HG03457 (cell line): Measurements from ENCODE around the gene SHKBP1.
A peak's percentile ranks its signal among the peaks of the same experiment; 100 is the strongest.
"Not testable (repeated sequence)": the region's sequence is repeated elsewhere in the genome, so short reads cannot be mapped to it uniquely, and the experiment has no call there.

Source experiments
- ATAC-seq: cut with Tn5 transposase; IDR thresholded peaks from one replicate; pipeline ENCODE4 v1.9.1; 2021; ENCODE audit warnings: moderate number of reproducible peaks; ENCODE audit not compliant: unreplicated experiment

SHKBP1 gene

DNA sequence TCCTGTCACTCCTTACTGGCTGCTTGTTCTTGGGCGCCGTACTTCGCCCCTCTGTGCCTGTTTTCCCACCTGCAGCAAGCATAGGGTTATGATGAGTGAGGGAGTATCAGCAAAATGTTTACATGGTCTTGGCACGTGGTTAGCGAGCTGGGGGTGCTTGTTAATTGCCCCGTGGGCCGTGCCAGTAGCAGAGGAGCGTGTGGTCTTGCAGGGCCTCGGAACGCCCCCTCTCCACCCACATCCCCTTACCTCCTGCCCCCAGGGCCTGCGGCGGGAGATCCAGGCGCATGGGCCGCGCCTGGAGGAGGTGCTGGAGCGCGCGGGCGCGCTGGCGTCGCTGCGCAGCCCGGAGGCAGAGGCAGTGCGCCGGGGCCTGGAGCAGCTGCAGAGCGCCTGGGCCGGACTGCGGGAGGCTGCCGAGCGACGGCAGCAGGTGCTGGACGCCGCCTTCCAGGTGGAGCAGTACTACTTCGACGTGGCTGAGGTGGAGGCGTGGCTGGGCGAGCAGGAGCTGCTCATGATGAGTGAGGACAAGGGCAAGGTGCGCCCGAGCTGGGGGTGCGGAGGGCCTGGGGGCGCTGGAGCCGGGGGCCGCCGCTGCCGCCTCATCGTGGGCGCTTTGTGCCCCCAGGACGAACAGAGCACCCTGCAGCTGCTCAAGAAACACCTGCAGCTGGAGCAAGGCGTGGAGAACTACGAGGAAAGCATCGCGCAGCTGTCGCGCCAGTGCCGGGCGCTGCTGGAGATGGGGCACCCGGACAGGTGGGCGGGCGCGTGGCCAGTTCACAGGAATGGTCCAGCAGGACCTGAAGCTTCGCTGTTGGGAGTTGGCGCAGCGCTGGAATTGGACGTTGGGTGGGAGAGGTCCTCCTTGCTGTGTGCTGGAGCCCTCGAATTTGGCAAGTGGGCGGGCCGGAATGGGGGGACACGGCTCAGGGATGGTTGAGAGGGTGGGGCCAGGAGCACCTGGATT is 22.5 kb upstream of the SHKBP1 start:
- ATAC-seq = no peak

DNA sequence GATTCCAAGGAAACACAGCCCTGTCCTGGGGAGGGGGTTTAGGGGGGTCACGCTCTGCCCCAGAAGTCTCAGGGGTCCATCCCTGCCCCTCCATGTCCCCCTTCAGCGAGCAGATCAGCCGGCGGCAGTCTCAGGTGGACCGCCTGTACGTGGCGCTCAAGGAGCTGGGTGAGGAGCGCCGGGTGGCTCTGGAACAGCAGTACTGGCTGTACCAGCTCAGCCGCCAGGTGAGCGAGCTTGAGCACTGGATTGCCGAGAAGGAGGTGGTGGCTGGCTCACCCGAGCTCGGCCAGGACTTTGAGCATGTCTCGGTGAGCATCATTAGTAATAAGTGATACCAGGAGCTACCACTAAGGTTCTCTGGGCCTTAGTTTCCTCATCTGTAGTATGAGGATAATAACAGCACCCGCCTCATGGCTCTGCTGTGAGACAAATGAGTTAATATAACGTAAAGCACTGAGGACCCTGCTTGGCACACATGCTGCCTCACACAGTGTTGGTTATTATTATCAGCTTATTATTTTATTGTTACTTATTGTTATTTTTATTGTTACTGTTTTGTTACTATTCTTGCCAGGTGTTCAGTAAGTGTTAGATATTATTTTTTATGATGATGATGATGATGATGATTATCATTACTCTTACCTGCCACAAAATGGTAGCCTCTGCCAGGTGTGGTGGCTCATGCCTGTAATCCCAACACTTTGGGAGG is 20.5 kb upstream of the SHKBP1 start:
- ATAC-seq = no peak

DNA sequence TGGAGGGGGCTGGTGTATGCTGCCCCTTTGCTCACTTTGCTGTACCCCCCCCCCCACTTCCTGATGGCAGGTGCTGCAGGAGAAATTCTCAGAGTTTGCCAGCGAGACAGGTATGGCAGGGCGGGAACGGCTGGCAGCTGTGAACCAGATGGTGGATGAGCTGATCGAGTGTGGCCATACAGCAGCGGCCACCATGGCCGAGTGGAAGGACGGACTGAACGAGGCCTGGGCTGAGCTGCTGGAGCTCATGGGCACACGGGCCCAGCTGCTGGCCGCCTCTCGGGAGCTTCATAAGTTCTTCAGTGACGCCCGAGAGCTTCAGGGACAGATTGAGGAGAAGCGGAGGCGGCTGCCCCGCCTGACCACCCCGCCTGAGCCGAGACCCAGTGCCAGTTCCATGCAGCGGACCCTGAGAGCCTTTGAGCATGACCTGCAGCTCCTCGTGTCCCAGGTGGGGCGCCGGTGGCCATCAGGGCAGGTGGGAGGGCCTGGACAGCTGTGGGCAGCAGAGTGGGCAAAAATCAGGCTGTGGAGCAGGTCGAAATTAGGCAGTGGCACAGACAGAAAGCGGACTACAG is 19.6 kb upstream of the SHKBP1 start:
- no peak for ATAC-seq

DNA sequence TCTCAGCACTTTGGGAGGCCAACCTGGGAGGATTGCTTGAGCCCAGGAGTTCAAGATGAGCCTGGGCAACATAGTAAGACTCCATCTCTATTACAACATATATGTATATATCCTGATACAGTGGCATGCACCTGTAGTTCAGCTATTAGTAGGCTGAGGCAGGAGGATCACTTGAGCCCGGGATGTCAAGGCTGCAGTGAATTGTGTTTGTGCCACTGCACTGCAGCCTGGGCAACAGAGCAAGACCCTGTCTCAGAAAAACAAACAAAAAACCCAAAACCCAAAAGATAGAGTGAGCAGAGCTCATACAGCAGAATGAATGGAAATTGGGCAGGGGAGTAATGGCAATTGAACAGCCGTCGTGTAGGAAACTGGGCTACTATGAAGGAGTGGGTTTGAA is 17.3 kb upstream of the SHKBP1 start:
- no peak for ATAC-seq

DNA sequence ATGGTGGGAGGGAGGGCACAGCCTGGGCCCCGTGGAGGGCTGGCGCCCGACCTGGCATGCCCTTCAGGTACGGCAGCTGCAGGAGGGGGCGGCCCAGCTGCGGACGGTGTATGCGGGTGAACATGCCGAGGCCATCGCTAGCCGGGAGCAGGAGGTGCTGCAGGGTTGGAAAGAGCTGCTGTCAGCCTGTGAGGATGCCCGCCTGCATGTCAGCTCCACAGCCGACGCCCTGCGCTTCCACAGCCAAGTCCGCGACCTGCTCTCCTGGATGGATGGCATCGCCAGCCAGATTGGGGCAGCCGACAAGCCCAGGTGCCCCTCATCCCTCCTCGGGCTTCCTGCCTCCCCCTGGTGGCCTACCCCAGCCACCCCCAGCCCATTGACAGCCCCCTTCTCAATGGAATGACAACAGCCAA is 16.6 kb upstream of the SHKBP1 start:
- no peak for ATAC-seq

DNA sequence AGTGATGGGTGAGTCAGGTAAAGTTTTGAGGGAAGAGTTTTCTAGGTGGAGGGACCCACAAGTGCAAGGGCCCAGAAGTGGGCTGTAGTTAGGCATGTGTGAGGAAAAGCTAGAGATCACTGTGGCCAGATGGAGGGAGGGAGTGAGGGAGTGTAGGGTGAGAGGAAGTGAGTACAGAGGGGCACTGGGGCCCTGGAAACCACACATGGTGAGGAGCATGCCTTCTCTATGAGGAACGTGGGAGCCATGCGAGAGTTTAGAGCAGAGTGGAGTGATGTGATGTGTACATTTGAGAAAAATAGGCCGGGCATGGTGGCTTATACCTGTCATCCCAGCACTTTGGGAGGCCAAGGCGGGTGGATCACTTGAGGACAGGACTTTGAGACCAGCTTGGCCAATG is 14.7 kb upstream of the SHKBP1 start:
- no peak for ATAC-seq

DNA sequence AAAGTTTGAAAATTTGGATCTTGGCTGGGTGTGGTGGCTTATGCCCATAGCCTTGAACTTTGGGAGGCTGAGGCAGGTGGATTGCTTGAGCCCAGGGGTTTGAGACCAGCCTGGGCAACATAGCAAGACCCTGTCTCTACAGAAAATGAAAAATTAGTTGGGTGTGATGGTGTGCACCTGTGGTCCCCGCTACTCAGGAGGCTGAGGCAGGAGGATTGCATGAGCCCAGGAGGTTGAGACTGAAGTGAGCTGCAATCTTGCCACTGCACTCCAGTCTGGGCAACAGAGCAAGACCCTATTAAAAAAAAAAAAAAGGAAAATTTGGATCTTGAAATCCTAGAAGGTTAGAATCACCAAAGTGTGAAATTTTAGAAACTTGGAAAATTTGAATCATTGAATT is 12.1 kb upstream of the SHKBP1 start:
- ATAC-seq = not testable (repeated sequence)

DNA sequence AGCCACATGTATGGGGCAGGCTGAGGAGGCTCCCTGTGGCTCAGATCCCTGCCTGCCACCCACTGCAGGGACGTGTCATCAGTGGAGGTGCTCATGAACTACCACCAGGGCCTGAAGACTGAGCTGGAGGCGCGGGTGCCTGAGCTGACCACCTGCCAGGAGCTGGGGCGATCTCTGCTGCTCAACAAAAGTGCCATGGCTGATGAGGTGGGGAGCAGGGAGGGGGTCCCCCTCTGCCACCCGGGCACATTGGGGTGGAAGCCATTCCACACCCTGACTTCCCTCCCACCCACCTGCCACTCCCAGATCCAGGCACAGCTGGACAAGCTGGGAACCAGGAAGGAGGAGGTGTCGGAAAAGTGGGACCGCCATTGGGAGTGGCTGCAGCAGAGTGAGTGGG is 11.3 kb upstream of the SHKBP1 start:
- no peak for ATAC-seq

DNA sequence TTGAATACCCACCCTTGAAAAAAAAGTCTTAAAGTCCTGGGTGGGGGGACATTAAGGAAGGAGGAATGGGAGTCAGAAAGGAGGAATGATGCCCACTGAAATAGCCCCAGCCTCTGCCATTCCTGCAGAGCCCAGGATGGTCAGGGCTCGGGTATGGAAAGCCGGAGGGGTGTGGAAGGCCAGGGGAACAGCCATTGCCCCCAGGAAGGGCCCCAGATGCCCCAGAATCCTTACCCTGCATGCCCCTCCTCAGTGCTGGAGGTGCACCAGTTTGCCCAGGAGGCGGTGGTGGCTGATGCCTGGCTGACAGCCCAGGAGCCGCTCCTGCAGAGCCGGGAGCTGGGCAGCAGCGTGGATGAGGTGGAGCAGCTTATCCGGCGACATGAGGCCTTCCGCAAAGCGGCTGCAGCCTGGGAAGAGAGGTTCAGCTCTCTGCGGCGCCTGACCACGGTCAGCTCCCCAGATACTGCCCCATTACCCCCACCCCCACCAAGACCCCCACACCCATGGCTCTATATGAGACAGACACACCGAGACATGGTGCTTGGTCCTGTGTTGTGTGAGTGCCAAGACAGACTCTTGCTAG is 10.7 kb upstream of the SHKBP1 start:
- no peak for ATAC-seq

DNA sequence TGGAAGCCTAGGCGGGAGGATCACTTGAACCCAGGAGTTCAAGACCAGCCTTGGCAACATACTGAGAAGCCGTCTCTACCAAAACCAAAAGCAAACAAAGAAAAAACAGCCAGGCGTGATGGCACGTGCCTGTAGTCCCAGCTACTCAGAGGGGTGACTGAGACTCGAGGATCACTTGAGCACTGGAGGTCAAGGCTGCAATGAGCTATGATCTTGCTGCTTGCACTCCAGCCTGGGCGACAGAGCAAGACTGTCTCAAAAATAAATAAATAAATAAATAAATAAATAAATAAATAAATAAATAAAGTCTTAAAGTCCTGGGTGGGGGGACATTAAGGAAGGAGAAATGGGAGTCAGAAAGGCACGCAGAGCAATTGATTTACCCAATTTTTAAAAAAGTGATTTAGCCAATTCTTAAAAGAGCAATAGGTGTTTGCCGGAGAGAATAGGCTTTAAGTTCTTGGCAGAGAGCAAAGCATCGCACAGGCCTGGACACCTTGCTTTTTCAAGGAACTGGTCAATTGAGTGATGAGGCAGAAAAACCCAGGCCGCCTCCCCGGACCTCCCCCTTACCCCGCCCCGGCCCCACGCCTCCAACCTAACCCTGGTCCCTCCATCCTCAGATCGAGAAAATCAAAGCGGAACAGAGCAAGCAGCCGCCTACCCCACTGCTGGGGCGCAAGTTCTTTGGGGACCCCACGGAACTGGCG is 9.5 kb upstream of the SHKBP1 start:
- ATAC-seq = no peak

DNA sequence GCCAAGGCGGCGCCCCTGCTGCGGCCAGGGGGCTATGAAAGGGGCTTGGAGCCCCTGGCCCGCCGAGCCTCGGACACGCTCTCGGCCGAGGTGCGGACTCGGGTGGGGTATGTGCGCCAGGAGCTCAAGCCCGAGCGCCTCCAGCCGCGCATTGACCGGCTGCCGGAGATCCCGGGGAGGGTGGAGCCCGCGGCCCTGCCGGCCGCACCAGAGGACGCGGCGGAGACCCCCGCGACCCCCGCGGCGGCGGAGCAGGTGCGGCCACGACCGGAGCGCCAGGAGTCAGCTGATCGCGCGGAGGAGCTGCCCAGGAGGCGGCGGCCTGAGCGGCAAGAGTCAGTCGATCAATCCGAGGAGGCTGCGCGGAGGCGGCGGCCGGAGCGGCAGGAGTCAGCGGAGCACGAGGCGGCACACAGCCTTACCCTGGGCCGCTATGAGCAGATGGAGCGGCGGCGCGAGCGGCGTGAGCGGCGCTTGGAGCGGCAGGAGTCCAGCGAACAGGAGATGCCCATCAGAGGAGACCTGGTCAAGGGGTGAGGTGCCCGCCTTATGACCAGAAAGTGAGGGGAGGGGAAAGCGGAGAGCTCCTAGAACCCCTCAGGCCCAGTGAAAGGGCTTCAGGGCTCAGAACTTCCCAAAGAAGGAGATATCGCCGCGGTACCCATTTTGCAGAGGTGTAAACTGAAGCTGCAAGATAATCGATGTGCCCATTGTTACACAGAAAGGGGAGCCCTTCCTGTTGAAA is 8.8 kb upstream of the SHKBP1 start:
- no peak for ATAC-seq

DNA sequence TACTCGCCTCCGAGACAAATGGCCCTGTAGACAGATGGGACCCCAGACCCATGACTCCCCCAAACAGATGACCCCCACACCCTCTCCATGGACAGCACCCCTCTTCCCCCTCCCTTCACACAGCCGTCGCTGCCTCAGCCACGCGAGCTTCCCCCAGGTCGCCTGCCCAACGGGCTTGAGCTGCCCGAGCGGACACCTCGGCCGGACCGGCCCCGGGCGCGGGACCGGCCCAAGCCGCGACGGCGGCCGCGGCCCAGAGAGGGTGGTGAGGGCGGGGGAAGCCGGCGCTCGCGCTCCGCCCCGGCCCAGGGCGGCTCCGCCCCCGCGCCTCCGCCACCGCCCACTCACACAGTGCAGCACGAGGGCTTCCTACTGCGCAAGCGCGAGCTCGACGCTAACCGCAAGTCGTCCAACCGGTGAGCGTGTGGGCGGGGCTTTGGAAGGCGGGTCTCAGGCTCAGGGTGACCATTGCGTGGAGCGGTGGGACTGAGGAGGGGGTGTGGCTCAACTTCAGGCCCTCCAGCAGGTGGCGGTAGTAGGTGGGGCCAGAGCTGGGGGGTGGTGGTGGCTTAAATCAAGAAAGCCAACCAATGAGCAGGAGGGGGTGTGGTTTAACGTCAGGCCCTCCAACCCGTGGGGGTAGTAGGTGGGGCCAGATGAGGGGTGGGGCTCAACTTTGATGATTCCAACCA is 6.2 kb upstream of the SHKBP1 start:
- ATAC-seq = peak; percentile 69

DNA sequence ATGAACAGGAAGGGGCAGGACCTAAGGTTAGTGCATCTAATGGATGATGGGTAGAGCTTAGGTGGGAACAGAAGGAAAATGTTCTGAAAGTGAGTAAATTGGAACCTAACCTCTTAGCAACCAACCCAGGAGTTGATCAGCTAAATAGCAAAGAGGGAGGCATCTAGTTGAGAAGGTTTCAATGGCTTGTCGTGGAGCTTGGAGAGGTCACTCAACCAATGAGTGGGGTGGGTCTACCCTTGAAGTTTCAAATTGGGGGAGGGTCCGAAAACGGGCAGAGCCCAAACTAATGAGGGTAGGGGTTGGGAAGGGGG is 5.7 kb upstream of the SHKBP1 start:
- ATAC-seq = no peak

DNA sequence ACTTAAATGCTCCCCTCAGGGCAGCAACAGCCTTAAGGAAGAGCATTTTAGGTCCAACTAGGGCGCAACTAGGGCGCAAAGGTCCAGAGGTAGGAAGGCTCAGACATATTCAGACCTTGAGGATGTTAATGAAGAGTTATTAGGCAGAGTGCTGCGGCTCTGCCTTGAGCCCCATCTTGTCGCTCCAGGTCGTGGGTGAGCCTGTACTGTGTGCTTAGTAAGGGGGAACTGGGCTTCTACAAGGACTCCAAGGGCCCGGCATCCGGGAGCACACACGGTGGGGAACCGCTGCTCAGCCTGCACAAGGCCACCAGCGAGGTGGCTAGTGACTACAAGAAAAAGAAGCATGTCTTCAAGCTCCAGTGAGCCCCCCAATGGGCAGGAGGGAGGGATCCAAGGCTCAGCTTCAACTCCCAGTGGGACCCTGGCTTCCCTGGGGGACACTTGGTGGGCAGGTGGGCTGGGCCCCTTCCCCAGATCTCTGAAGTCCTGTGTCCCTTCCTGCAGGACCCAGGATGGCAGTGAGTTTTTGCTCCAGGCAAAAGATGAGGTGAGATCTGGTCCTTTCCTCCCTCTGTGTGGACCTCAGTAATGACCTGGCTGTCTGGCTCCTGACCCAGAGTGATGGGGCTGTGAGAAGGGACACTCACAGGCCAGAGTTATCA is 4.7 kb upstream of the SHKBP1 start:
- ATAC-seq = no peak

DNA sequence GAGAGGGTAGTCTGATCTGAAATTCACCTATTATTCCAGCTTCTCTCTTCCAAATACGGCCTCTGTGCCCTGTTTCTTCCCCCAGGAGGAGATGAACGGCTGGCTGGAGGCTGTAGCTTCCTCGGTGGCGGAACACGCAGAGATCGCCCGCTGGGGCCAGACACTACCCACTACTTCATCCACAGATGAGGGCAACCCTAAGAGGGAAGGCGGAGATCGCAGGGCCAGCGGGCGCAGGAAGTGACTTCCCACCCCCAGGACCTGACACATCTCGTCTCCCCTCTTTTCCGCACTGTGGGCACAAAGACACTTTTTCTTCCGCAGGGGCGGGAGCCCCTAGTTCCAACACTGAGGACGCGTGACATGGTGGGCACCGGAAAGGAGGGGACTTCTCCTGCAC is 1.3 kb upstream of the SHKBP1 start:
- ATAC-seq = no peak

DNA sequence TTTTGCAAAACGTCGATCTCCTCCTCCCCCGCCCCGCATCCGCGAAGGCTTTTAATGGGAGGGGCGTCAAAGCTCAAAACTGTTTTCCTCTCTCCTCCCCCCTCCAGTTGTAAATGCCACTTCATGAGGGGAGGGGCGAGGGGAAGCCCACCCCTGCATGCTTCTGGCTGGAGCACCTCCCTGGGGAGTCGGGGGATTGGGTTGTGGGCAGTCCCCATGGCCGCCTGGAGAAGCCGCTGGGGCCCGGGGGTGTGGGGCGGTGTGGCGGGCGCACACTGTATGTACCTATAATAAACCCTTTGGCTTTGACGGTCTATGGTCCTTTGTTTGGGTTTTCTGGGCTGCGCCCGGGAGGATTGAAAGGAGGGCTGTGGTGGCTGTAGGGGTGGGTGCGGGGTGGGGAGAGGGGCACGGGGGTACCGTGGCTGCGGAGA is 505 bp upstream of the SHKBP1 start:
- no peak for ATAC-seq

DNA sequence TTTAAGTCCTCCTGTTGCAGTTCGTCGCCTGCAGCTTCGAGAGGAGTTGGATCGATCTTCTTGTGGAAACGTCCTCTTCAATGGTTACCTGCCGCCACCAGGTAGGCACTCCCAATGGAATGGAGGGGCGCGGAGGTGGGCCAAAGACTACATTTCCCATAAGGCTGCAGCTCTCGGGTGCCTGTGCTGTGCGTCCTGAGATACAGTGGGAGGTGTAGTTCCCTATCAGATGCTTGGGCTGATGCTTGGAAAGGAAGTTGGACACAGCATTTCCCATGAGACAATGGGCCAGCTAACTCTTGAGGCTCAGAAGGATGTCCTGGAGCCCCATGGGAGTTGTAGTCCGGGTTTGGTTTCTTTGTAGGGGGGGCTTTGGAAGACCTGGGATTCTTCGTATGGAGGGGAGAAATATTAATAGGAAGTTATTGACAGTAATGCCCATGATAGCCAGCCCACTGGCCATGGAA is 1.8 kb downstream of the SHKBP1 start:
- ATAC-seq = no peak

DNA sequence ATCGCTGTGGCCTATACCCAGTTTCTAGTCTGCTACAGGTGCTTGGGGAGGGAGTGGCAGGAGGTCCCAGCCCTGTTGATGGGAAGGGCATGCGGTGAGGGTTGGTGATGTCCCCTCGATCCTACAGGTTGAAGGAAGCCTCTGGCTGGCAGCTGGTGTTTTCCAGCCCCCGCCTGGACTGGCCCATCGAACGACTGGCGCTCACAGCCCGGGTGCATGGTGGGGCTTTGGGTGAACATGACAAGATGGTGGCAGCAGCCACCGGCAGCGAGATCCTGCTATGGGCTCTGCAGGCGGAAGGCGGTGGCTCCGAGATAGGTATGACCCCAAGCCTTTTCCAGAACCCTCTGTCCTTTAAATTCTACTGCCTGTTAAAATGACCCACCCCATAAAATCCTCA is 3.9 kb downstream of the SHKBP1 start:
- ATAC-seq = no peak

DNA sequence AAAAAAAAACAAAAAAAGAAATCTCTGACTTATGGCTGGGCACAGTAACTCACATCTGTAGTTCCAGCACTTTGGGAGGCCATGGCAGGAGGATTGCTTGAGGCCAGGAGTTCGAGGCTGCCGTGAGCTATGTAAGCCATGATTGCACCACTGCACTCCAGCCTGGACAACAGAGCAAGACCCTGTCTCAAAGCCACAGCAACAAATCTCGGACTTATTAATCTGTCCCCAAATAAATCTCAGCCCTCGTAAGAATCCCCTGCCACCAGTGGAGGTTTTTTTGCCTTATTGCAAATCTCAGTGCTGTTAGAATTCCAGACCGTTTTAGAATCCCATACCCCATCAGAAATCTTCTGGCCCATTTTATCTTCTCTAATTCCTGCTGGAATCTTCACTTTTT is 4.9 kb downstream of the SHKBP1 start:
- ATAC-seq = no peak
